ENCODE results near the gene CEP126.

CEP126 gene

DNA sequence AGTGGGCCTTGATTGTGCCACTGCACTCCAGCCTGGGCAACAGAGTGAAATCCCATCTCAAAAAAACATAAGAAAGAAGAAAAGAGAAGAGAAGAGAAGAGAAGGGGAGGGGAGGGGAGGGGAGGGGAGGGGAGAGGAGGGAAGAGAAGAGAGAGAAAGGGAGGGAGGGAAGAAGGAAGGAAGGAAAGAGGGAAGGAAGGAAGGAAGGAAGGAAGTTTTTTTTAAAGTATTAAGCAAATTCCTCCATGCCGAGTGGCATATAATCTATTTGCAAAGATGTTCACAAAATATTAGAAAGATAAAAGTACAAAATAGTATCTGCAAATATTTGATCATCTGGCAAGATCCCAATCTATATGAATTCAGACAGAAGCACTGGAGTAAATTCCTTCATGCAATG, 121.9 kb downstream of the CEP126 start (continued):
- TF ChIP-seq RARB (CRISPR knock-in tag; IDR thresholded peaks at IDR 0.05) (no peak), BACH2 (CRISPR knock-in tag; IDR thresholded peaks at IDR 0.05; ENCODE audit: borderline replicate concordance) (no peak), ZNF565 (CRISPR knock-in tag; conservative IDR thresholded peaks at IDR 0.05; ENCODE audit: low read depth) (no peak)

DNA sequence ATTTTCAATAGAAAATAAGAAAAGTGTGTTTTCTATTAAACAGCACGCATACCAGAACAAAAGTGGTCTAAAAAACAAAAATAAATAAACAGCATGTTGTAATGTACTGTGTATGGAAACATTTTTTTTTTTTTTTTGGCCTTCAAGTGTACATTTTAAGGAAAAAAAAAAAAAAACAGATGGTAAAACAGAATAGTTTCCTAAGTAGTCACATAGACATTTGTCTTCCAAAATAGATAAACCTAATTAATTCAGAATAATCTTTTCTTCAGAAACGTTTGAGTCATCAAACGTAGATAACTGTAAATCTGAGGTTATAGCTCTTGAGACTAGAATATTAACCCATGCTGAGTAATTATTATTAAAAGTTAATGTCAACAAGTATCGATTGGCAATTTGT, 132.0 kb downstream of the CEP126 start:
- no peak for TF ChIP-seq CSDC2 (CRISPR knock-in tag; IDR thresholded peaks at IDR 0.05)
- TF ChIP-seq, protein P1, sequence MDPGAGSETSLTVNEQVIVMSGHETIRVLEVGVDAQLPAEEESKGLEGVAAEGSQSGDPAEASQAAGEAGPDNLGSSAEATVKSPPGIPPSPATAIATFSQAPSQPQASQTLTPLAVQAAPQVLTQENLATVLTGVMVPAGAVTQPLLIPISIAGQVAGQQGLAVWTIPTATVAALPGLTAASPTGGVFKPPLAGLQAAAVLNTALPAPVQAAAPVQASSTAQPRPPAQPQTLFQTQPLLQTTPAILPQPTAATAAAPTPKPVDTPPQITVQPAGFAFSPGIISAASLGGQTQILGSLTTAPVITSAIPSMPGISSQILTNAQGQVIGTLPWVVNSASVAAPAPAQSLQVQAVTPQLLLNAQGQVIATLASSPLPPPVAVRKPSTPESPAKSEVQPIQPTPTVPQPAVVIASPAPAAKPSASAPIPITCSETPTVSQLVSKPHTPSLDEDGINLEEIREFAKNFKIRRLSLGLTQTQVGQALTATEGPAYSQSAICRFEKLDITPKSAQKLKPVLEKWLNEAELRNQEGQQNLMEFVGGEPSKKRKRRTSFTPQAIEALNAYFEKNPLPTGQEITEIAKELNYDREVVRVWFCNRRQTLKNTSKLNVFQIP (CRISPR knock-in tag; IDR thresholded peaks at IDR 0.05; ENCODE audit: borderline replicate concordance, low read depth) = no peak
- no peak for TF ChIP-seq PPARA (CRISPR knock-in tag; IDR thresholded peaks at IDR 0.05; ENCODE audit: borderline replicate concordance)
- no peak for TF ChIP-seq OSR1 (CRISPR knock-in tag; IDR thresholded peaks at IDR 0.05)
- no peak for TF ChIP-seq BACH2 (CRISPR knock-in tag; IDR thresholded peaks at IDR 0.05; ENCODE audit: borderline replicate concordance)
- TF ChIP-seq ZC3H10 (CRISPR knock-in tag; IDR thresholded peaks at IDR 0.05) = no peak
- TF ChIP-seq, protein P2, sequence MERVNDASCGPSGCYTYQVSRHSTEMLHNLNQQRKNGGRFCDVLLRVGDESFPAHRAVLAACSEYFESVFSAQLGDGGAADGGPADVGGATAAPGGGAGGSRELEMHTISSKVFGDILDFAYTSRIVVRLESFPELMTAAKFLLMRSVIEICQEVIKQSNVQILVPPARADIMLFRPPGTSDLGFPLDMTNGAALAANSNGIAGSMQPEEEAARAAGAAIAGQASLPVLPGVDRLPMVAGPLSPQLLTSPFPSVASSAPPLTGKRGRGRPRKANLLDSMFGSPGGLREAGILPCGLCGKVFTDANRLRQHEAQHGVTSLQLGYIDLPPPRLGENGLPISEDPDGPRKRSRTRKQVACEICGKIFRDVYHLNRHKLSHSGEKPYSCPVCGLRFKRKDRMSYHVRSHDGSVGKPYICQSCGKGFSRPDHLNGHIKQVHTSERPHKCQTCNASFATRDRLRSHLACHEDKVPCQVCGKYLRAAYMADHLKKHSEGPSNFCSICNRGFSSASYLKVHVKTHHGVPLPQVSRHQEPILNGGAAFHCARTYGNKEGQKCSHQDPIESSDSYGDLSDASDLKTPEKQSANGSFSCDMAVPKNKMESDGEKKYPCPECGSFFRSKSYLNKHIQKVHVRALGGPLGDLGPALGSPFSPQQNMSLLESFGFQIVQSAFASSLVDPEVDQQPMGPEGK (CRISPR knock-in tag; IDR thresholded peaks at IDR 0.05; ENCODE audit: borderline replicate concordance) = no peak
- TF ChIP-seq ZNF70 (CRISPR knock-in tag; IDR thresholded peaks at IDR 0.05) = no peak
- TF ChIP-seq GLIS3 (CRISPR knock-in tag; IDR thresholded peaks at IDR 0.05) = no peak
- TF ChIP-seq ZNF8 (CRISPR knock-in tag; IDR thresholded peaks at IDR 0.05) = no peak
- TF ChIP-seq SNAI2 (CRISPR knock-in tag; IDR thresholded peaks at IDR 0.05) = no peak
- no peak for TF ChIP-seq ZFP30 (CRISPR knock-in tag; IDR thresholded peaks at IDR 0.05)
- TF ChIP-seq, protein P3, sequence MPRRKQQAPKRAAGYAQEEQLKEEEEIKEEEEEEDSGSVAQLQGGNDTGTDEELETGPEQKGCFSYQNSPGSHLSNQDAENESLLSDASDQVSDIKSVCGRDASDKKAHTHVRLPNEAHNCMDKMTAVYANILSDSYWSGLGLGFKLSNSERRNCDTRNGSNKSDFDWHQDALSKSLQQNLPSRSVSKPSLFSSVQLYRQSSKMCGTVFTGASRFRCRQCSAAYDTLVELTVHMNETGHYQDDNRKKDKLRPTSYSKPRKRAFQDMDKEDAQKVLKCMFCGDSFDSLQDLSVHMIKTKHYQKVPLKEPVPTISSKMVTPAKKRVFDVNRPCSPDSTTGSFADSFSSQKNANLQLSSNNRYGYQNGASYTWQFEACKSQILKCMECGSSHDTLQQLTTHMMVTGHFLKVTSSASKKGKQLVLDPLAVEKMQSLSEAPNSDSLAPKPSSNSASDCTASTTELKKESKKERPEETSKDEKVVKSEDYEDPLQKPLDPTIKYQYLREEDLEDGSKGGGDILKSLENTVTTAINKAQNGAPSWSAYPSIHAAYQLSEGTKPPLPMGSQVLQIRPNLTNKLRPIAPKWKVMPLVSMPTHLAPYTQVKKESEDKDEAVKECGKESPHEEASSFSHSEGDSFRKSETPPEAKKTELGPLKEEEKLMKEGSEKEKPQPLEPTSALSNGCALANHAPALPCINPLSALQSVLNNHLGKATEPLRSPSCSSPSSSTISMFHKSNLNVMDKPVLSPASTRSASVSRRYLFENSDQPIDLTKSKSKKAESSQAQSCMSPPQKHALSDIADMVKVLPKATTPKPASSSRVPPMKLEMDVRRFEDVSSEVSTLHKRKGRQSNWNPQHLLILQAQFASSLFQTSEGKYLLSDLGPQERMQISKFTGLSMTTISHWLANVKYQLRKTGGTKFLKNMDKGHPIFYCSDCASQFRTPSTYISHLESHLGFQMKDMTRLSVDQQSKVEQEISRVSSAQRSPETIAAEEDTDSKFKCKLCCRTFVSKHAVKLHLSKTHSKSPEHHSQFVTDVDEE (CRISPR knock-in tag; IDR thresholded peaks at IDR 0.05) = no peak
- TF ChIP-seq, protein P4, sequence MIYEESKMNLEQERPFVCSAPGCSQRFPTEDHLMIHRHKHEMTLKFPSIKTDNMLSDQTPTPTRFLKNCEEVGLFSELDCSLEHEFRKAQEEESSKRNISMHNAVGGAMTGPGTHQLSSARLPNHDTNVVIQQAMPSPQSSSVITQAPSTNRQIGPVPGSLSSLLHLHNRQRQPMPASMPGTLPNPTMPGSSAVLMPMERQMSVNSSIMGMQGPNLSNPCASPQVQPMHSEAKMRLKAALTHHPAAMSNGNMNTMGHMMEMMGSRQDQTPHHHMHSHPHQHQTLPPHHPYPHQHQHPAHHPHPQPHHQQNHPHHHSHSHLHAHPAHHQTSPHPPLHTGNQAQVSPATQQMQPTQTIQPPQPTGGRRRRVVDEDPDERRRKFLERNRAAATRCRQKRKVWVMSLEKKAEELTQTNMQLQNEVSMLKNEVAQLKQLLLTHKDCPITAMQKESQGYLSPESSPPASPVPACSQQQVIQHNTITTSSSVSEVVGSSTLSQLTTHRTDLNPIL (CRISPR knock-in tag; IDR thresholded peaks at IDR 0.05; ENCODE audit: low read depth) = no peak
- no peak for TF ChIP-seq ISL1 (CRISPR knock-in tag; IDR thresholded peaks at IDR 0.05)
- ATAC-seq = peak; percentile 34

DNA sequence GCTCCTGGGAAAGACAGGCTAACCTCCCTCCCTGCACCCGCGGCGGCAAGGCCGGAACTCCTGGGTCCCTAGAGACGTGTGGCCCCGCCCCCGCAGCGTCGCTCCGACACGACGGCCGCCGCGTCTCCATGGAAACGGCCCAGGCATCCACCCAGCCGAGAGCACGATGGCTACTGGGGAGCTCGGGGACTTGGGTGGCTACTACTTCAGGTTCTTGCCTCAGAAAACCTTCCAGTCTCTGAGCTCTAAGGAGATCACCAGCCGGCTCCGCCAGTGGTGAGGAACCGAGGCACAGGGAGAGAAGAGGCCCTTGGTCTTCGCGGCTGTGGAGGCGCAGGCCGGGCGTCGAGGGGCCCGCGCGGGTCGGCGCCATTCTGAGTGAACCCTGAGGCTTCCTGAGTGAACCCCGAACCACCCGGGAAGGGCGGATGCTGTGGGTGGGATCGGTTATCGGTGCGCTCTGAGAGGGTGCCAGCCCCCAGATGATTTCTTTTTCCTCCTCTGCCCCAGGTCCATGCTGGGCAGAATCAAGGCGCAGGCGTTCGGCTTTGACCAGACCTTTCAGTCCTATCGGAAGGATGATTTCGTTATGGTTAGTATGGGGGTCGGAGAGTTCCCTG, 132.6 kb downstream of the CEP126 start, which contains the start of gene CFAP300:
Gene CFAP300, plus strand, starts transcription at position 133 of the 620 bp plus-strand sequence. Its CDS starts 34 bp downstream, at position 167.
- ATAC-seq = peak; percentile 87
- TF ChIP-seq, protein P2 (CRISPR knock-in tag; IDR thresholded peaks at IDR 0.05; ENCODE audit: borderline replicate concordance) = no peak
- TF ChIP-seq ZC3H10 (CRISPR knock-in tag; IDR thresholded peaks at IDR 0.05) (no peak), ZFP30 (CRISPR knock-in tag; IDR thresholded peaks at IDR 0.05) (no peak), ESRRG (CRISPR knock-in tag; IDR thresholded peaks at IDR 0.05) (no peak), RARB (CRISPR knock-in tag; IDR thresholded peaks at IDR 0.05) (no peak), BACH2 (CRISPR knock-in tag; IDR thresholded peaks at IDR 0.05; ENCODE audit: borderline replicate concordance) (no peak), CSDC2 (CRISPR knock-in tag; IDR thresholded peaks at IDR 0.05) (no peak), PPARA (CRISPR knock-in tag; IDR thresholded peaks at IDR 0.05; ENCODE audit: borderline replicate concordance) (no peak), SNAI2 (CRISPR knock-in tag; IDR thresholded peaks at IDR 0.05) (no peak), OSR1 (CRISPR knock-in tag; IDR thresholded peaks at IDR 0.05) (no peak), ZFP3 (CRISPR knock-in tag; IDR thresholded peaks at IDR 0.05) (no peak), ARNTL (CRISPR knock-in tag; IDR thresholded peaks at IDR 0.05; ENCODE audit: borderline replicate concordance, low read depth) (no peak)
- TF ChIP-seq, protein P4 (CRISPR knock-in tag; IDR thresholded peaks at IDR 0.05; ENCODE audit: low read depth) = no peak
- TF ChIP-seq, protein P5, sequence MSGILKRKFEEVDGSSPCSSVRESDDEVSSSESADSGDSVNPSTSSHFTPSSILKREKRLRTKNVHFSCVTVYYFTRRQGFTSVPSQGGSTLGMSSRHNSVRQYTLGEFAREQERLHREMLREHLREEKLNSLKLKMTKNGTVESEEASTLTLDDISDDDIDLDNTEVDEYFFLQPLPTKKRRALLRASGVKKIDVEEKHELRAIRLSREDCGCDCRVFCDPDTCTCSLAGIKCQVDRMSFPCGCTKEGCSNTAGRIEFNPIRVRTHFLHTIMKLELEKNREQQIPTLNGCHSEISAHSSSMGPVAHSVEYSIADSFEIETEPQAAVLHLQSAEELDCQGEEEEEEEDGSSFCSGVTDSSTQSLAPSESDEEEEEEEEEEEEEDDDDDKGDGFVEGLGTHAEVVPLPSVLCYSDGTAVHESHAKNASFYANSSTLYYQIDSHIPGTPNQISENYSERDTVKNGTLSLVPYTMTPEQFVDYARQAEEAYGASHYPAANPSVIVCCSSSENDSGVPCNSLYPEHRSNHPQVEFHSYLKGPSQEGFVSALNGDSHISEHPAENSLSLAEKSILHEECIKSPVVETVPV (CRISPR knock-in tag; IDR thresholded peaks at IDR 0.05) = no peak
- TF ChIP-seq, protein P1 (CRISPR knock-in tag; IDR thresholded peaks at IDR 0.05; ENCODE audit: borderline replicate concordance, low read depth) = no peak

Measured in SK-N-SH treated with all-trans-retinoic acid at 6 μM for 48 hours (cell line).